Heart left ventricle (tissue), 16 donors: Measurements from ENCODE around the gene PATJ. TPM values are rescaled to one million over a fixed set of nuclear protein-coding genes. Genes with fewer than 3 reads are reported as not detected.

Experiments used
- ATAC-seq, 4 donors: fragments of 200-7000 bp; cut with Tn5 transposase; one replicate each; pipeline ENCODE4 v1.9.1; 2020 to 2022; ENCODE audit warnings: moderate library complexity in 4 of 4, mild to moderate bottlenecking in 3 of 4, moderate number of reproducible peaks in 1 of 4
- DNase-seq, 5 donors: peaks; one replicate each; pipeline ENCODE4 v3.0.0-alpha.2; 2020
- H3K27ac ChIP-seq, 12 donors: fragments of 200-600 bp; sonication (generic) in 4 of 12; one replicate each; pipeline versions ENCODE4 v1.5.0 to v1.8.0; 2016 to 2022; ENCODE audit warnings: mild to moderate bottlenecking in 2 of 12
- H3K27me3 ChIP-seq, 9 donors: fragments of 200-600 bp; sonication (generic) in 2 of 9; one replicate each; pipeline versions ENCODE4 v1.5.1 to v1.8.0; 2016 to 2022; ENCODE audit warnings: mild to moderate bottlenecking in 3 of 9
- H3K36me3 ChIP-seq, 9 donors: fragments of 200-600 bp; sonication (generic) in 2 of 9; one replicate each; pipeline versions ENCODE4 v1.5.0 to v1.8.0; 2018 to 2022; ENCODE audit warnings: mild to moderate bottlenecking in 2 of 9
- H3K4me1 ChIP-seq, 12 donors: fragments of 200-600 bp; sonication (generic) in 4 of 12; one replicate each; pipeline versions ENCODE4 v1.5.0 to v1.8.0; 2016 to 2022; ENCODE audit warnings: mild to moderate bottlenecking in 3 of 12
- H3K4me3 ChIP-seq, 12 donors: fragments of 200-600 bp; sonication (generic) in 4 of 12; one replicate each; pipeline versions ENCODE4 v1.5.0 to v1.8.0; 2017 to 2022; ENCODE audit warnings: mild to moderate bottlenecking in 9 of 12, moderate library complexity in 4 of 12
- H3K9me3 ChIP-seq, 12 donors: fragments of 200-600 bp; sonication (generic) in 4 of 12; one replicate each; pipeline versions ENCODE4 v1.5.0 to v1.8.0; 2016 to 2022; ENCODE audit warnings: mild to moderate bottlenecking in 1 of 12
- CTCF ChIP-seq, 12 donors: fragments of 200-600 bp; sonication (generic) in 4 of 12; IDR thresholded peaks; one replicate each; pipeline versions ENCODE4 v1.5.0 to v1.8.0; 2018 to 2022; ENCODE audit warnings: antibody characterized with exemption in 12 of 12, mild to moderate bottlenecking in 5 of 12
- POLR2A ChIP-seq, 2 donors: fragments of 450-650 bp; IDR thresholded peaks; one replicate each; pipeline ENCODE4 v1.6.1; 2017; ENCODE audit warnings: antibody characterized with exemption in 2 of 2, mild to moderate bottlenecking in 2 of 2, moderate library complexity in 2 of 2
- WGBS, 4 donors: extraction: QIAGEN DNeasy Blood & Tissue Kit in 2 of 4; methylation state at CpG; one replicate each; pipeline versions ENCODE4 v1.1.5 to v1.1.7; 2013 to 2018; 5-methylcytosine and 5-hydroxymethylcytosine counted together
- intact Hi-C, 10 donors: fragments of 100-400 bp; cut with DNase I; formaldehyde crosslinking; loops; one replicate each; pipeline versions ENCODE4 v1.11.1 to v1.14.2; 2022
- polyA plus RNA-seq, 2 donors: library from polyadenylated mRNA; stranded (reverse); fragments of 200-250 nt; gene quantifications; one replicate each; pipeline ENCODE4 v1.2.3, GENCODE V29; 2013
- total RNA-seq, 9 donors: library from RNA; depleted of rRNA in 2 of 9; stranded (reverse); fragments of >200 nt in 2 of 9; fragmentation: NEBNext Ultra II Directional in 3 of 9; extraction: Animal tissue kit (Norgen Biotek cat#: 25700) in 3 of 9; gene quantifications; one replicate each; pipeline versions ENCODE4 v1.1.0 to v1.2.4, GENCODE V29; 2016 to 2023
- donor health status: ischemic (EF 13 %, LVEDD 7.1; RV severe dilation, severe dysfunction).
- donor health status: healthy with polysubstance abuse.
- donor health status: DM: no; HTN: yes; CAD: no.
- donor health status: DM: no; HTN: no; CAD: no.
- donor health status: ischemic (EF 25% LVEDD 6.9; RV normal size, moderate dysfunction).
- donor health status: ischemic (EF 25% LVEDD 5.7; RV mildly dilated, moderate dysfunction).
- donor health status: healthy.
- donor health status: DM: yes; HTN: yes; CAD: no.
- donor health status: ischemic (EF 35%, LVEDD 5.7; RV mildly dilated, moderate dysfunction).
- donor health status: nonischemic (EF 11% LVEDD 7.7; RV severe dilation, severe dysfunction).
- donor health status: DM: yes; HTN: yes; CAD: no.
- donor health status: PGD.
- donor health status: ischemic (EF 29% LVEDD 5.4; RV normal size, mild dysfunction).
- donor health status: nonischemic (EF 23%, LVEDD 6.1; RV moderate dilation, normal function).

PATJ gene
- total and polyA plus RNA-seq, 11 donors: 6.6 to 190 (median 105) TPM

GRCh38 chr1:61967750-61968149, 225.5 kb downstream of the PATJ start:
- no peaks in the 10 kb centered on the region for H3K36me3 ChIP-seq
- no peak for DNase-seq
- WGBS, 4 donors: 8 to 14% (median 10%) methylated on average over 3 of the region's 3 CpGs
- no peak for TF ChIP-seq POLR2A (IDR thresholded peaks at IDR 0.05)
- no peak for TF ChIP-seq CTCF (IDR thresholded peaks at IDR 0.05)
- intact Hi-C loops: no loop called here
- H3K4me1 ChIP-seq: peaks cover 0 to 13% (median 3%) of the 10 kb centered on the region in 12 donors
- no peak overlapping the region for H3K4me3 ChIP-seq
- ATAC-seq: no peak
- H3K9me3 ChIP-seq: peaks cover 0 to 6% (median 0%) of the 10 kb centered on the region in 12 donors
- H3K27me3 ChIP-seq: no peaks in the 10 kb centered on the region
- peak overlapping the region in 6 of 12 donors; percentile 0 to 51 (median 24) for H3K27ac ChIP-seq

- Histone ChIP-seq H3K4me3 (no peak overlapping the region), H3K4me1 (peaks cover 0 to 17% (median 2%) of the 10 kb centered on the region in 12 donors)
- 96 to 98% (median 97%) methylated on average over 1 of the region's 1 CpG for WGBS, 4 donors
These were observed 226.6 kb downstream of the PATJ start for GRCh38 chr1:61968869-61969268.

GRCh38 chr1:61973100-61973837, 231.0 kb downstream of the PATJ start:
- Histone ChIP-seq H3K4me1 (peaks cover 0 to 18% (median 0%) of the 10 kb centered on the region in 12 donors), H3K4me3 (peak overlapping the region in 1 of 12 donors; percentile 13), H3K27me3 (no peaks in the 10 kb centered on the region), H3K9me3 (peaks cover 0 to 6% (median 0%) of the 10 kb centered on the region in 12 donors), H3K27ac (peak overlapping the region in 10 of 12 donors; percentile 7 to 66 (median 44)), H3K36me3 (no peaks in the 10 kb centered on the region)
- TF ChIP-seq POLR2A (IDR thresholded peaks at IDR 0.05): no peak
- TF ChIP-seq CTCF (IDR thresholded peaks at IDR 0.05): no peak
- DNase-seq: no peak
- ATAC-seq: peak; percentile 60 to 80 (median 70)
- intact Hi-C loops: loop anchor here in 1 of 10 donors (5.0 kb wide), 1 partner anchor 94 kb away; no protein-coding TSS in a partner anchor
- WGBS, 4 donors: 45 to 65% (median 60%) methylated on average over 8 of the region's 8 CpGs

More at GRCh38 chr1:61968869-61969268, 226.6 kb downstream of the PATJ start:
- Histone ChIP-seq H3K36me3 (no peaks in the 10 kb centered on the region), H3K9me3 (peaks cover 0 to 6% (median 0%) of the 10 kb centered on the region in 12 donors), H3K27me3 (no peaks in the 10 kb centered on the region), H3K27ac (no peak overlapping the region)
- DNase-seq: no peak
- intact Hi-C loops: no loop called here
- TF ChIP-seq CTCF (IDR thresholded peaks at IDR 0.05) (no peak), POLR2A (IDR thresholded peaks at IDR 0.05) (no peak)
- ATAC-seq: no peak

- intact Hi-C loops: no loop called here
- 56 to 77% (median 69%) methylated on average over 4 of the region's 4 CpGs for WGBS, 4 donors
- DNase-seq: no peak
- Histone ChIP-seq H3K4me1 (peaks cover 0 to 21% (median 1%) of the 10 kb centered on the region in 12 donors), H3K36me3 (no peaks in the 10 kb centered on the region), H3K9me3 (no peaks in the 10 kb centered on the region), H3K27me3 (no peaks in the 10 kb centered on the region), H3K4me3 (no peak overlapping the region), H3K27ac (no peak overlapping the region)
- TF ChIP-seq POLR2A (IDR thresholded peaks at IDR 0.05): no peak
- TF ChIP-seq CTCF (IDR thresholded peaks at IDR 0.05): no peak
- ATAC-seq: no peak
These were observed 233.4 kb downstream of the PATJ start for GRCh38 chr1:61975638-61976037.
